K562 (cell line): Measurements from ENCODE around the gene PCDHB15. TPM values are rescaled to one million over a fixed set of nuclear protein-coding genes. Genes with fewer than 3 reads are reported as not detected.

ENCODE experiments used
- polyA plus RNA-seq, 8 experiments: library from polyadenylated mRNA; depleted of rRNA in 4 of 8; stranded (reverse) in 5 of 8; unstranded in 3 of 8; fragments of >200 nt; fragmentation: Nextera tagmentation in 2 of 8; fragmentation: Illumina TruSeq in 1 of 8; extraction: Ambion mirVana in 2 of 8; extraction: Trizol in 1 of 8; gene quantifications; 2 replicates each; pipeline versions ENCODE4 v1.2.1 to v1.2.3, GENCODE V29; 2011 to 2014; ENCODE audit warnings: inconsistent platforms in 1 of 8, missing spikeins in 1 of 8
- total RNA-seq, 7 experiments: library from RNA; depleted of rRNA in 6 of 7; stranded (reverse); fragments of >200 nt in 6 of 7; fragmentation: Illumina TruSeq in 2 of 7; extraction: Trizol in 2 of 7; gene quantifications; 2 replicates each; pipeline versions ENCODE4 v1.2.1 to v1.2.3, GENCODE V29; 2011 to 2021; ENCODE audit warnings: low replicate concordance in 1 of 7
- TF ChIP-seq, protein P1 (sequence below): fragments of 450-650 bp; formaldehyde crosslinking; IDR thresholded peaks from 2 replicates; pipeline ENCODE4 v1.4.0; 2020; ENCODE audit warnings: mild to moderate bottlenecking, moderate library complexity

Gene PCDHB15
- total and polyA plus RNA-seq, 9 of the 15 experiments (the other 6 are each of a cell fraction or from before 2014, with no cell fraction given): 0.04 to 0.15 (median 0.07) TPM; not detected in 5

GRCh38 chr5:141298376-141298775 lies 53.2 kb downstream of the PCDHB15 start (continued):
- TF ChIP-seq, protein P1, sequence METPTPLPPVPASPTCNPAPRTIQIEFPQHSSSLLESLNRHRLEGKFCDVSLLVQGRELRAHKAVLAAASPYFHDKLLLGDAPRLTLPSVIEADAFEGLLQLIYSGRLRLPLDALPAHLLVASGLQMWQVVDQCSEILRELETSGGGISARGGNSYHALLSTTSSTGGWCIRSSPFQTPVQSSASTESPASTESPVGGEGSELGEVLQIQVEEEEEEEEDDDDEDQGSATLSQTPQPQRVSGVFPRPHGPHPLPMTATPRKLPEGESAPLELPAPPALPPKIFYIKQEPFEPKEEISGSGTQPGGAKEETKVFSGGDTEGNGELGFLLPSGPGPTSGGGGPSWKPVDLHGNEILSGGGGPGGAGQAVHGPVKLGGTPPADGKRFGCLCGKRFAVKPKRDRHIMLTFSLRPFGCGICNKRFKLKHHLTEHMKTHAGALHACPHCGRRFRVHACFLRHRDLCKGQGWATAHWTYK: 0 out of 2 replicates have a peak, but pooled peaks have one; percentile 29
- TF ChIP-seq, all 486 proteins: peak for 37

Other genes starting within 250 kb of the PCDHB15 start
Only the 7 nearest of the 39 such genes appear.
- not detected in 2 replicates for gene PCDHB9, start 58.2 kb upstream of the PCDHB15 start, total RNA-seq (2014; rRNA removed)
- not detected in 2 replicates for gene PCDHB9, start 58.2 kb upstream of the PCDHB15 start, total RNA-seq (2014; rRNA removed; fragmentation: Illumina TruSeq; extraction: Trizol)
- not detected in 2 replicates for gene PCDHB9, start 58.2 kb upstream of the PCDHB15 start, total RNA-seq (2015; rRNA removed; fragmentation: Illumina TruSeq; extraction: Trizol)
- gene PCDHB9, start 58.2 kb upstream of the PCDHB15 start, total RNA-seq (2021): not detected in 2 replicates
- gene PCDHB9, start 58.2 kb upstream of the PCDHB15 start, polyA plus RNA-seq (2011; rRNA removed): not detected in 2 replicates
- not detected in 2 replicates for gene PCDHB9, start 58.2 kb upstream of the PCDHB15 start, polyA plus RNA-seq (2014; fragmentation: Illumina TruSeq; extraction: Trizol)
- gene PCDHB9, start 58.2 kb upstream of the PCDHB15 start, polyA plus RNA-seq (2014; fragmentation: Nextera tagmentation; extraction: Ambion mirVana): not detected
- not detected in 2 replicates for gene PCDHB9, start 58.2 kb upstream of the PCDHB15 start, polyA plus RNA-seq (2014; rRNA removed)
- not detected in 2 replicates for gene PCDHB10, start 53.0 kb upstream of the PCDHB15 start, total RNA-seq (2014; rRNA removed)
- gene PCDHB10, start 53.0 kb upstream of the PCDHB15 start, total RNA-seq (2014; rRNA removed; fragmentation: Illumina TruSeq; extraction: Trizol): not detected in 2 replicates
- not detected in 2 replicates for gene PCDHB10, start 53.0 kb upstream of the PCDHB15 start, total RNA-seq (2015; rRNA removed; fragmentation: Illumina TruSeq; extraction: Trizol)
- not detected in 2 replicates for gene PCDHB10, start 53.0 kb upstream of the PCDHB15 start, total RNA-seq (2021)
- gene PCDHB10, start 53.0 kb upstream of the PCDHB15 start, polyA plus RNA-seq (2011; rRNA removed): not detected in 2 replicates
- gene PCDHB10, start 53.0 kb upstream of the PCDHB15 start, polyA plus RNA-seq (2014; fragmentation: Illumina TruSeq; extraction: Trizol): not detected in 2 replicates
- not detected for gene PCDHB10, start 53.0 kb upstream of the PCDHB15 start, polyA plus RNA-seq (2014; fragmentation: Nextera tagmentation; extraction: Ambion mirVana)
- not detected in 2 replicates for gene PCDHB10, start 53.0 kb upstream of the PCDHB15 start, polyA plus RNA-seq (2014; rRNA removed)
- gene PCDHB11, start 45.8 kb upstream of the PCDHB15 start, total RNA-seq (2014; rRNA removed): not detected in 2 replicates
- not detected in 2 replicates for gene PCDHB11, start 45.8 kb upstream of the PCDHB15 start, total RNA-seq (2014; rRNA removed; fragmentation: Illumina TruSeq; extraction: Trizol)
- not detected in 2 replicates for gene PCDHB11, start 45.8 kb upstream of the PCDHB15 start, total RNA-seq (2015; rRNA removed; fragmentation: Illumina TruSeq; extraction: Trizol)
- not detected in 2 replicates for gene PCDHB11, start 45.8 kb upstream of the PCDHB15 start, total RNA-seq (2021)
- gene PCDHB11, start 45.8 kb upstream of the PCDHB15 start, polyA plus RNA-seq (2011; rRNA removed): not detected in 2 replicates
- gene PCDHB11, start 45.8 kb upstream of the PCDHB15 start, polyA plus RNA-seq (2014; fragmentation: Illumina TruSeq; extraction: Trizol): not detected in 2 replicates
- gene PCDHB11, start 45.8 kb upstream of the PCDHB15 start, polyA plus RNA-seq (2014; fragmentation: Nextera tagmentation; extraction: Ambion mirVana): not detected
- gene PCDHB11, start 45.8 kb upstream of the PCDHB15 start, polyA plus RNA-seq (2014; rRNA removed): not detected in 2 replicates
- not detected in 2 replicates for gene PCDHB12, start 36.7 kb upstream of the PCDHB15 start, total RNA-seq (2014; rRNA removed)
- gene PCDHB12, start 36.7 kb upstream of the PCDHB15 start, total RNA-seq (2014; rRNA removed; fragmentation: Illumina TruSeq; extraction: Trizol): not detected in 2 replicates
- not detected in 2 replicates for gene PCDHB12, start 36.7 kb upstream of the PCDHB15 start, total RNA-seq (2015; rRNA removed; fragmentation: Illumina TruSeq; extraction: Trizol)
- gene PCDHB12, start 36.7 kb upstream of the PCDHB15 start, total RNA-seq (2021): not detected in 2 replicates
- not detected in 2 replicates for gene PCDHB12, start 36.7 kb upstream of the PCDHB15 start, polyA plus RNA-seq (2011; rRNA removed)
- gene PCDHB12, start 36.7 kb upstream of the PCDHB15 start, polyA plus RNA-seq (2014; fragmentation: Illumina TruSeq; extraction: Trizol): not detected in 2 replicates
- not detected for gene PCDHB12, start 36.7 kb upstream of the PCDHB15 start, polyA plus RNA-seq (2014; fragmentation: Nextera tagmentation; extraction: Ambion mirVana)
- not detected in 2 replicates for gene PCDHB12, start 36.7 kb upstream of the PCDHB15 start, polyA plus RNA-seq (2014; rRNA removed)
- gene PCDHB13, start 31.5 kb upstream of the PCDHB15 start, total RNA-seq (2014; rRNA removed): not detected in 2 replicates
- gene PCDHB13, start 31.5 kb upstream of the PCDHB15 start, total RNA-seq (2014; rRNA removed; fragmentation: Illumina TruSeq; extraction: Trizol): not detected in 2 replicates
- gene PCDHB13, start 31.5 kb upstream of the PCDHB15 start, total RNA-seq (2015; rRNA removed; fragmentation: Illumina TruSeq; extraction: Trizol): not detected in 2 replicates
- not detected in 2 replicates for gene PCDHB13, start 31.5 kb upstream of the PCDHB15 start, total RNA-seq (2021)
- 0.01 TPM in 1 of 2 replicates, not detected in the other for gene PCDHB13, start 31.5 kb upstream of the PCDHB15 start, polyA plus RNA-seq (2011; rRNA removed)
- 0.03 TPM in 1 of 2 replicates, not detected in the other for gene PCDHB13, start 31.5 kb upstream of the PCDHB15 start, polyA plus RNA-seq (2014; fragmentation: Illumina TruSeq; extraction: Trizol)
- gene PCDHB13, start 31.5 kb upstream of the PCDHB15 start, polyA plus RNA-seq (2014; fragmentation: Nextera tagmentation; extraction: Ambion mirVana): not detected
- gene PCDHB13, start 31.5 kb upstream of the PCDHB15 start, polyA plus RNA-seq (2014; rRNA removed): not detected in 2 replicates
- gene PCDHB14, start 22.1 kb upstream of the PCDHB15 start, total RNA-seq (2014; rRNA removed): not detected in 2 replicates
- gene PCDHB14, start 22.1 kb upstream of the PCDHB15 start, total RNA-seq (2014; rRNA removed; fragmentation: Illumina TruSeq; extraction: Trizol): not detected in 2 replicates
- not detected in 2 replicates for gene PCDHB14, start 22.1 kb upstream of the PCDHB15 start, total RNA-seq (2015; rRNA removed; fragmentation: Illumina TruSeq; extraction: Trizol)
- not detected in 2 replicates for gene PCDHB14, start 22.1 kb upstream of the PCDHB15 start, total RNA-seq (2021)
- not detected in 2 replicates for gene PCDHB14, start 22.1 kb upstream of the PCDHB15 start, polyA plus RNA-seq (2011; rRNA removed)
- not detected in 2 replicates for gene PCDHB14, start 22.1 kb upstream of the PCDHB15 start, polyA plus RNA-seq (2014; fragmentation: Illumina TruSeq; extraction: Trizol)
- gene PCDHB14, start 22.1 kb upstream of the PCDHB15 start, polyA plus RNA-seq (2014; fragmentation: Nextera tagmentation; extraction: Ambion mirVana): not detected
- gene PCDHB14, start 22.1 kb upstream of the PCDHB15 start, polyA plus RNA-seq (2014; rRNA removed): not detected in 2 replicates
- gene SLC25A2, start 58.7 kb downstream of the PCDHB15 start, total RNA-seq (2014; rRNA removed): 0.09 TPM in 1 of 2 replicates, not detected in the other
- 0.11 TPM in 1 of 2 replicates, not detected in the other for gene SLC25A2, start 58.7 kb downstream of the PCDHB15 start, total RNA-seq (2014; rRNA removed; fragmentation: Illumina TruSeq; extraction: Trizol)
- 0.11 and 0.15 TPM in 2 replicates for gene SLC25A2, start 58.7 kb downstream of the PCDHB15 start, total RNA-seq (2015; rRNA removed; fragmentation: Illumina TruSeq; extraction: Trizol)
- 0.34 TPM in 1 of 2 replicates, not detected in the other for gene SLC25A2, start 58.7 kb downstream of the PCDHB15 start, total RNA-seq (2021)
- not detected in 2 replicates for gene SLC25A2, start 58.7 kb downstream of the PCDHB15 start, polyA plus RNA-seq (2011; rRNA removed)
- not detected in 2 replicates for gene SLC25A2, start 58.7 kb downstream of the PCDHB15 start, polyA plus RNA-seq (2014; fragmentation: Illumina TruSeq; extraction: Trizol)
- not detected for gene SLC25A2, start 58.7 kb downstream of the PCDHB15 start, polyA plus RNA-seq (2014; fragmentation: Nextera tagmentation; extraction: Ambion mirVana)
- not detected in 2 replicates for gene SLC25A2, start 58.7 kb downstream of the PCDHB15 start, polyA plus RNA-seq (2014; rRNA removed)